CD14-positive monocyte (primary cell): Measurements from ENCODE around the gene MUS81. TPM values are rescaled to one million over a fixed set of nuclear protein-coding genes. Genes with fewer than 3 reads are reported as not detected.
A peak's percentile ranks its signal among the peaks of the same experiment; 100 is the strongest.

ENCODE experiments used
- DNase-seq, 3 donors: peaks; one replicate each; pipeline ENCODE4 v3.0.0-alpha.2; 2011 to 2022
- H2AFZ ChIP-seq: 2 replicates; pipeline ENCODE4 v1.6.0; 2012; ENCODE audit warnings: mild to moderate bottlenecking, low read depth, low read length, inconsistent platforms; ENCODE audit not compliant: insufficient read depth, poor library complexity, severe bottlenecking
- H3K27ac ChIP-seq, 2 donors: 1 replicate in 1 of 2; 2 replicates in 1 of 2; pipeline ENCODE4 v1.5.1; 2012 to 2013; ENCODE audit warnings: low read length in 2 of 2, control low read depth in 1 of 2, inconsistent platforms in 1 of 2, low read depth in 1 of 2, mild to moderate bottlenecking in 1 of 2
- H3K27me3 ChIP-seq, 2 donors: one replicate each; pipeline versions ENCODE4 v1.6.0 to v1.6.1; 2011 to 2013; ENCODE audit warnings: low read length in 2 of 2; ENCODE audit not compliant: control insufficient read depth in 2 of 2, insufficient read depth in 2 of 2
- H3K36me3 ChIP-seq, 2 donors: replicated peaks in 1 of 2; 1 replicate in 1 of 2; 2 replicates in 1 of 2; pipeline versions ENCODE4 v1.5.1 to v1.6.1; 2012 to 2013; ENCODE audit warnings: low read length in 2 of 2, control low read depth in 1 of 2, inconsistent platforms in 1 of 2, mild to moderate bottlenecking in 1 of 2; ENCODE audit not compliant: insufficient read depth in 2 of 2, control insufficient read depth in 1 of 2
- H3K4me1 ChIP-seq, 2 donors: 1 replicate in 1 of 2; 2 replicates in 1 of 2; pipeline versions ENCODE4 v1.5.1 to v1.6.1; 2012 to 2013; ENCODE audit warnings: low read length in 2 of 2, control low read depth in 1 of 2, inconsistent platforms in 1 of 2, mild to moderate bottlenecking in 1 of 2, moderate library complexity in 1 of 2; ENCODE audit not compliant: insufficient read depth in 2 of 2, control insufficient read depth in 1 of 2
- H3K4me2 ChIP-seq: replicated peaks from 2 replicates; pipeline ENCODE3; 2012; ENCODE audit warnings: low read length, moderate library complexity, mild to moderate bottlenecking; ENCODE audit not compliant: poor library complexity, severe bottlenecking; ENCODE audit errors: extremely low read depth
- H3K4me3 ChIP-seq, 3 experiments: fragments of 200-600 bp in 1 of 3; sonication (generic) in 1 of 3; replicated peaks in 1 of 3; 1 replicate in 2 of 3; 2 replicates in 1 of 3; pipeline ENCODE4 v1.5.1; 2011 to 2013; ENCODE audit warnings: low read length in 3 of 3, mild to moderate bottlenecking in 3 of 3, control low read depth in 2 of 3, low read depth in 2 of 3, inconsistent platforms in 1 of 3, moderate library complexity in 1 of 3
- H3K79me2 ChIP-seq: 2 replicates; pipeline ENCODE4 v1.6.0; 2012; ENCODE audit warnings: mild to moderate bottlenecking, control low read depth, inconsistent platforms, low read length, moderate library complexity; ENCODE audit not compliant: insufficient read depth
- H3K9ac ChIP-seq: 2 replicates; pipeline ENCODE4 v1.6.0; 2017; ENCODE audit warnings: low read length, mild to moderate bottlenecking; ENCODE audit not compliant: insufficient read depth, poor library complexity, severe bottlenecking
- H3K9me3 ChIP-seq, 2 donors: replicated peaks in 1 of 2; 1 replicate in 1 of 2; 2 replicates in 1 of 2; pipeline versions ENCODE4 v1.5.1 to v1.6.1; 2012 to 2013; ENCODE audit warnings: low read length in 2 of 2, control low read depth in 1 of 2; ENCODE audit not compliant: control insufficient read depth in 1 of 2, insufficient read depth in 1 of 2
- H4K20me1 ChIP-seq: 2 replicates; pipeline ENCODE4 v1.6.0; 2012; ENCODE audit warnings: mild to moderate bottlenecking, low read length, control low read depth, moderate library complexity; ENCODE audit not compliant: insufficient read depth
- H3K27ac Mint-ChIP-seq, 7 donors: one replicate each; pipeline ENCODE4 v1.8.0; 2020; ENCODE audit warnings: mild to moderate bottlenecking in 7 of 7, mixed read lengths in 7 of 7, moderate library complexity in 6 of 7, inconsistent platforms in 2 of 7
- H3K27me3 Mint-ChIP-seq, 3 donors: one replicate each; pipeline ENCODE4 v1.8.0; 2021 to 2022; ENCODE audit warnings: low read depth in 3 of 3, mild to moderate bottlenecking in 3 of 3, mixed read lengths in 3 of 3, moderate library complexity in 3 of 3, inconsistent platforms in 1 of 3
- H3K36me3 Mint-ChIP-seq, 2 donors: one replicate each; pipeline ENCODE4 v1.8.0; 2020; ENCODE audit warnings: mixed read lengths in 2 of 2, inconsistent platforms in 1 of 2, mild to moderate bottlenecking in 1 of 2
- H3K4me1 Mint-ChIP-seq: one replicate; pipeline ENCODE4 v1.8.0; 2020; ENCODE audit warnings: mild to moderate bottlenecking, mixed read lengths
- H3K4me3 Mint-ChIP-seq, 2 donors: one replicate each; pipeline ENCODE4 v1.8.0; 2020; ENCODE audit warnings: mild to moderate bottlenecking in 2 of 2, mixed read lengths in 2 of 2, moderate library complexity in 1 of 2
- H3K9me3 Mint-ChIP-seq, 7 donors: one replicate each; pipeline ENCODE4 v1.8.0; 2020 to 2022; ENCODE audit warnings: mixed read lengths in 7 of 7, mild to moderate bottlenecking in 6 of 7, moderate library complexity in 6 of 7, inconsistent platforms in 2 of 7
- WGBS: methylation state at CpG from one replicate; pipeline ENCODE4 v1.1.5; 2013; ENCODE audit warnings: missing lambda C conversion rate; ENCODE audit not compliant: insufficient coverage; 5-methylcytosine and 5-hydroxymethylcytosine counted together
- intact Hi-C, 2 donors: fragments of 100-400 bp; cut with micrococcal nuclease; formaldehyde crosslinking; loops; one replicate each; pipeline versions ENCODE4 v1.15.0 to v1.15.1; 2023
- polyA minus RNA-seq: library from RNA; depleted of rRNA, polyadenylated mRNA; stranded (reverse); fragments of >200 nt; gene quantifications from 2 replicates; pipeline ENCODE4 v1.2.3, GENCODE V29; 2012
- polyA plus RNA-seq, 3 donors: library from polyadenylated mRNA; depleted of rRNA in 1 of 3; unstranded in 2 of 3; stranded (reverse) in 1 of 3; fragments of 300-500 nt in 2 of 3; fragments of >200 nt in 1 of 3; fragmentation: Illumina TruSeq in 2 of 3; gene quantifications; 1 replicate in 2 of 3; 2 replicates in 1 of 3; pipeline ENCODE4 v1.2.3, GENCODE V29; 2012 to 2021
- total RNA-seq, 12 experiments: library from RNA in 1 of 12; stranded (reverse) in 1 of 12; fragments of 120-200 nt in 1 of 12; gene quantifications; one replicate each; pipeline ENCODE4 v1.2.4 and lab custom pipeline; 2013 to 2026; ENCODE audit warnings: mixed read lengths in 6 of 12, inconsistent platforms in 1 of 12
- TF ChIP-seq, protein P1 (sequence below): fragments of 200-600 bp; IDR thresholded peaks from one replicate; pipeline ENCODE4 v1.8.0; 2022; ENCODE audit warnings: antibody characterized with exemption, mild to moderate bottlenecking

MUS81 gene, protein sequence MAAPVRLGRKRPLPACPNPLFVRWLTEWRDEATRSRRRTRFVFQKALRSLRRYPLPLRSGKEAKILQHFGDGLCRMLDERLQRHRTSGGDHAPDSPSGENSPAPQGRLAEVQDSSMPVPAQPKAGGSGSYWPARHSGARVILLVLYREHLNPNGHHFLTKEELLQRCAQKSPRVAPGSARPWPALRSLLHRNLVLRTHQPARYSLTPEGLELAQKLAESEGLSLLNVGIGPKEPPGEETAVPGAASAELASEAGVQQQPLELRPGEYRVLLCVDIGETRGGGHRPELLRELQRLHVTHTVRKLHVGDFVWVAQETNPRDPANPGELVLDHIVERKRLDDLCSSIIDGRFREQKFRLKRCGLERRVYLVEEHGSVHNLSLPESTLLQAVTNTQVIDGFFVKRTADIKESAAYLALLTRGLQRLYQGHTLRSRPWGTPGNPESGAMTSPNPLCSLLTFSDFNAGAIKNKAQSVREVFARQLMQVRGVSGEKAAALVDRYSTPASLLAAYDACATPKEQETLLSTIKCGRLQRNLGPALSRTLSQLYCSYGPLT
- 47.5 TPM for total RNA-seq (2013)
- polyA plus RNA-seq (10 to 100 TPM; 15.0 to 87.5 (median 16.4) TPM), polyA minus RNA-seq (39.9 and 47.0 TPM in 2 replicates), total RNA-seq (lab: John Stamatoyannopoulos, UW) (13.6 to 32.2 (median 20.7) reads per million in 11 experiments)

DNA sequence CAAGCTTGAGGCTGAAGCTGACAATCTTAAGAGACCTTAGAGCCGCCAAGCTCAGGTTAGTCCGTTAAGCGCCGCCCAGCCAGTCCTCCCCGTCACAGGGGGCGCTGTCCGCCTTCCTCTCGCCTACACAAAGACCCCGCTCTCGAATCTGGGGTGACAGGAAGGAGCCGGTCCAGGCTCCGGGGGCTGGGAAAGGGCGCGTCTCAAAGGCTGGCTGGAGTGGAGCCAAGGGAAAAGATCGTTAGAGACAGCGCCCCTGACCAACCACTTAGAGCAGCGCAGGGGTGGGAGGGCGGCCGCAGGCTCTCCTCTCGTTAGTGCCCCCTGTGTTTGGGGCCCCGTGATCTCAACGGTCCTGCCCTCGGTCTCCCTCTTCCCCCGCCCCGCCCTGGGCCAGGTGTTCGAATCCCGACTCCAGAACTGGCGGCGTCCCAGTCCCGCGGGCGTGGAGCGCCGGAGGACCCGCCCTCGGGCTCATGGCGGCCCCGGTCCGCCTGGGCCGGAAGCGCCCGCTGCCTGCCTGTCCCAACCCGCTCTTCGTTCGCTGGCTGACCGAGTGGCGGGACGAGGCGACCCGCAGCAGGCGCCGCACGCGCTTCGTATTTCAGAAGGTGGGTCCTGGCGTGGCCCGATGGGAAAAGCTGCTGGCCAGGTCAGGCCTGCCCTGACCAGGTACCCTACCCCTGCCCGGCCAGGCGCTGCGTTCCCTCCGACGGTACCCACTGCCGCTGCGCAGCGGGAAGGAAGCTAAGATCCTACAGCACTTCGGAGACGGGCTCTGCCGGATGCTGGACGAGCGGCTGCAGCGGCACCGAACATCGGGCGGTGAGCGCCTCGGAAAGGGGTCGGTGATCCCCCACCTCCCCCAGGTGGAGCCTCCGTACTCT is at the start of gene MUS81:
Gene MUS81 (plus strand): TSS at position 156 of the 887 bp plus-strand sequence. CDS start 321 bp downstream, at position 477.
- peaks cover 0 to 2% (median 1%) of the 10 kb centered on the region in 3 donors for H3K27me3 Mint-ChIP-seq
- no peaks in the 10 kb centered on the region for H3K27me3 ChIP-seq
- H3K9me3 Mint-ChIP-seq: peaks cover 0 to 5% (median 0%) of the 10 kb centered on the region in 7 donors
- peaks cover 41 to 49% of the 10 kb centered on the region in 2 donors for H3K4me1 ChIP-seq
- H3K4me3 ChIP-seq: peak within 1 kb of the TSS; percentile 59 to 98 (median 92)
- peaks cover 41% of the 10 kb centered on the region for H3K4me1 Mint-ChIP-seq
- H3K79me2 ChIP-seq: peaks cover 55% of the 10 kb centered on the region
- DNase-seq: peak; percentile 86 to 90 (median 89)
- peaks cover 38 to 54% of the 10 kb centered on the region in 2 donors for H3K36me3 Mint-ChIP-seq
- under 1% methylated on average over 72 of the region's 78 CpGs for WGBS
- H3K36me3 ChIP-seq: peaks cover 42 to 51% of the 10 kb centered on the region in 2 donors
- H3K9me3 ChIP-seq: no peaks in the 10 kb centered on the region
- TF ChIP-seq, protein P1, sequence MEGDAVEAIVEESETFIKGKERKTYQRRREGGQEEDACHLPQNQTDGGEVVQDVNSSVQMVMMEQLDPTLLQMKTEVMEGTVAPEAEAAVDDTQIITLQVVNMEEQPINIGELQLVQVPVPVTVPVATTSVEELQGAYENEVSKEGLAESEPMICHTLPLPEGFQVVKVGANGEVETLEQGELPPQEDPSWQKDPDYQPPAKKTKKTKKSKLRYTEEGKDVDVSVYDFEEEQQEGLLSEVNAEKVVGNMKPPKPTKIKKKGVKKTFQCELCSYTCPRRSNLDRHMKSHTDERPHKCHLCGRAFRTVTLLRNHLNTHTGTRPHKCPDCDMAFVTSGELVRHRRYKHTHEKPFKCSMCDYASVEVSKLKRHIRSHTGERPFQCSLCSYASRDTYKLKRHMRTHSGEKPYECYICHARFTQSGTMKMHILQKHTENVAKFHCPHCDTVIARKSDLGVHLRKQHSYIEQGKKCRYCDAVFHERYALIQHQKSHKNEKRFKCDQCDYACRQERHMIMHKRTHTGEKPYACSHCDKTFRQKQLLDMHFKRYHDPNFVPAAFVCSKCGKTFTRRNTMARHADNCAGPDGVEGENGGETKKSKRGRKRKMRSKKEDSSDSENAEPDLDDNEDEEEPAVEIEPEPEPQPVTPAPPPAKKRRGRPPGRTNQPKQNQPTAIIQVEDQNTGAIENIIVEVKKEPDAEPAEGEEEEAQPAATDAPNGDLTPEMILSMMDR: peak; percentile 96
- peak within 1 kb of the TSS; percentile 91 to 99 (median 97) for H3K27ac Mint-ChIP-seq
- peak within 1 kb of the TSS; percentile 91 to 96 for H3K4me3 Mint-ChIP-seq
- H4K20me1 ChIP-seq: peaks cover 52% of the 10 kb centered on the region
- peak within 1 kb of the TSS; percentile 86 for H3K9ac ChIP-seq
- peak within 1 kb of the TSS; percentile 96 for H3K4me2 ChIP-seq
- H2AFZ ChIP-seq: peak within 1 kb of the TSS; percentile 87
- intact Hi-C loops: no loop called here
- H3K27ac ChIP-seq: peak within 1 kb of the TSS; percentile 86 to 95
